IMR-90 (cell line): Measurements from ENCODE around the gene ATG9A.

Experiments used
- BHLHE40 ChIP-seq: fragments of 150-350 bp; IDR thresholded peaks from 2 replicates; pipeline ENCODE4 v1.6.1; 2016; ENCODE audit warnings: mild to moderate bottlenecking, low read depth, low read length
- CTCF ChIP-seq: conservative IDR thresholded peaks from 2 replicates; pipeline ENCODE4 v1.5.1; 2012; ENCODE audit warnings: mild to moderate bottlenecking, low read depth, low read length, improper control_type of control experiment

- no peak for TF ChIP-seq CTCF
- TF ChIP-seq BHLHE40 = no peak
These were observed 59.3 kb downstream of the ATG9A start, which contains the start of gene SLC23A3 for GRCh38 chr2:219169930-219170654.
